Inflammatory macrophage treated with lipopolysaccharide for 1 hour (primary cell): ENCODE data around the gene MYBPC2.
A peak's percentile ranks its signal among the peaks of the same experiment; 100 is the strongest.

ENCODE experiments used
- DNase-seq, 2 donors: peaks; one replicate each; pipeline ENCODE4 v3.0.0-alpha.2; 2020 to 2022

Gene MYBPC2

DNA sequence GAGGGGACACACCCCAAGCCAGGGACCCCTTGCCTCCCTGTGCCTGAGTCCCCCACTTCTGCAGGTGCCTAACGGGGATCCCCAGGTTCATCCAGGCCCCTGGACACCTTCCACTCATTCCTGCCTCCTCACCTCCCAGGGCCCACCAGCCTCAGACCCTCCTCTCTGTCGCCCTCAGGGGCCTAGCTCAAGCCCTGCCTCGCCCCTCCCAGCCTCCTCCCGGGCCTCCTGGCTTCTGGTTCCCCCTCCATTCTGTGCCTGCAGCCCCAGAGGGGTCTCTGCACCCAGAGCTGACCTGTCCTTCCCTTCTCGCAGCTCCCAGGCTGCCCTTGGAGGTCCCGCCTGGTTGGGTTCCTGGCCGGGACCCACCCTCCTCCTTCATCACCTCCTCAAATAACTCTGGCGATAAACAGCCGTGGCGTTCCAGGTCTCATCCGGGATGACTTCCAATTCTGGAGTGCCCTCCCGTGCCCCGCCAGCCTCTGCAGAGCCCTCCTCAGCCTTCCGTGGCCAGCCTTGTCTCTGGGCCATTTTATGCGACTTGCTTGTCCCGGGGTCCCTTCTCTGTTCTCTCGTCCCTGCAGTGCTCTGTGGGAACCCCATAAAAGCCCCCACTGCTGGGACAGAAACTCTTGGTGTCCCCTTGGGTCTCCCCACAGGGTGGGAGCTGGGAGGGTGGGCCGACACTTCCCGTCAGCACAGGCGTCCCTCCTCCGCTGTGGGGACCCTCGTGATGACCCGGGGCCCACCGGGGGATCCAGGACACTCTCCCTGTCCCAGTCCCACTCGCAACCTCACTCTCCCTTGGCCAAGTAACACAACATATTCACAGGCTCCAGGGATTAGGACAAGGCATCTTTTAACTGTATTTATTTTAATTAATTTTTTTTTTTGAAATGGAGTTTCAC, 69.1 kb downstream of the MYBPC2 start:
- DNase-seq: no peak

DNA sequence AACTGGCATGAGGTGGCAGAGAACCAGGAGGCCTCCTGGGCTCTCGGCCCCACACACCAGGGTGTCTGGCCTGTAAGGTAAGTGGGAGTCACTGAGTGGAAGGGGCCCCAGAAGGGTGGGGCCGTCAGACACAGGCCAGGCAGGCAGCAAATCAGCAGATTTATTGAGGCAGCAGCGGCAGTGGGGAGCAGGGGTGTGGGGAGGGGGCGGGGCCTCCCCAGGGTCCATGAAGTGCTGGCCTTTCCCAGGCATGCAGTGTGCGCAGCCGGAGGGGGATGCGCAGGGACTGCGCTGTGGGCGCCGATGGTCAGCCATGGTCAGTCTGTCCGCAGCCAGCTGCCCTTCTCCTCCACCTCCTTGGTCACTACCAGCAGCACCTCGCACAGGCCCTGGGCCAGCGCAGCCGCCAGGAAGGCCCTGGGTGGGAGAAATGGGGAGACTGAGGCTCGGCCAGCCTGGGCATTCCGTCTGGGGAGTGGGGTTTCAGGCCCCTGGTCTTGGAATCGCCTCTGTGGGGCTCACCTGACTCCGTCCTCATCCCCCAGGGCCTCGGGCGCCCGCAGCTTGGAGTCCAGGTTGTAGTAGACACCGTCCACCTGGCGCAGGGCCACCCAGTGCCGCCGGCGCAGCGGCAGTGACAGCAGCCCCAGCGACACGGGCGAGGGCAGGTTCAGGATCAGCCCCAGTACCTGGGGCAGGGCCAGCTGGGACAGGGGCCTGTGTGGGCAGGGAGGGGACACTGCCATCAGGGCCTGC, 73.3 kb downstream of the MYBPC2 start:
- DNase-seq: no peak

DNA sequence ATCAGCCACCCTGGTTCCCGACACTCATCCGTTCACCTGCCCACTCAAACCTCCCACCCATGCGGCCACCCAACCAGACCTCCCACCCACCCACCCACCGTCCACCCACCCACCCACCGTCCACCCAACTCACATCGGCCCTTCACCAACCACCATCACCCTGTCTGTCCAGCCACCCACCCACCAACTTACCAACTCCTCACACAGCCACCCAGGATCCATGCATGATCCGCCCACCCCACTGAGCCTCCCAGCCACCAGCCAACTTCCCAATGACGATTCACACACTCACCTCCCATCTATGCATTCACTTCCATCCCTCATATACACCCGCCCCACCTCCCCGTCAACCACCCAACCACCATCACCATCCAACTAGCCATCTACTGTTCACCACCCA, 74.0 kb downstream of the MYBPC2 start:
- DNase-seq: no peak

DNA sequence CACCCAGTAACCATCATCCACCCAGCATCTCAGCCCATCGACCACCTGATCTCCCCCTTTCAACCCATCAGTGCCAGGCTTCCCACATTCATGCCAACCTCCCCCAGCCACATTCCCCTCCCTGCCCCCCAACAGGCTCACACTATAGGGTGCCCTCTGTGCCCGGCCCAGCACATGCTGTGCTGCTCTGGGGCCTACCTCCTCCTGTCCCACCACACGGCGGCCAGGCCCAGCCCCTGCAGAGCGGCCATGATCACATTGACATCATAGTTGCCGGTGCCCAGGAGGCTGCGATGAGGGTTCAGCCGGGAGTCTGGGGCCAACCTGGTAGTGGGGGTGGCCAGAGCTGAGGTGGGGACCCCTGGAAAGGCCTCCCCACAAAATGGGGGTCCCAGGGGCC, 74.7 kb downstream of the MYBPC2 start:
- DNase-seq: no peak

DNA sequence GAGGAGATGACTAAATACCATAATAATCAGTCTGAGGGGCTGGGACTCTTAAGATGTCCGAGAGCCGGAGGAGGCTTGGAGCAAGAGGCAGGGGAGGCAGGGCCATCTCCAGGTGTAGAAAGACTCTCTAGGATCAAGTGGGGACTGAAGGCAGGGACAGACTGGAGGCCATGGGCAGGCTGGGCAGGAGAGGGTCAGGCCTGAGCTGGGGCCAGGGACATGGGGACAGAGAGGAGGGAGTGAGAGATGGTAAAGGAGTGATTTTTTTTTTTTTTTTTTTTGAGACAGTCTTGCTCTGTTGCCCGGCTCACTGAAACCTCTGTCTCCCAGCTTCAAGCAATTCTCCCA, 76.1 kb downstream of the MYBPC2 start:
- no peak for DNase-seq

DNA sequence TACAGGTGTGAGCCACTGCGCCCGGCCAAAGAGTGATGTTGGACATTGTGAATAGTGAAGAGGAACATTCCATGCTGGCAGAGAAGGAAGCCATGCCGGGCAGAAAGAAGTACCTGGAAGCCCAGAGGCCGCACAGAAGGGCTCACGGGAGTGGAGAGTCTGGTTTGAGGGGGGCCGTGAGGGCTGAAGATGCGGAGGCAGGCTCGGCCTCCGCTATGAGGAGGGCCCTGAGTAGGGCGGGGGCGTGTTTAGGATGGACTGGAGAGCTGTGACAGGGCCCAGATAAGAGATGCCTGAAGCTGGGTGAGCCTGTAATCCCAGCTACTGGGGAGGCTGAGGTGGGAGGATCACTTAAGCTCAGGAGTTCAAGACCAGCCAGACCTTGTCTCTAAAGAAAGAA, 76.7 kb downstream of the MYBPC2 start:
- no peak for DNase-seq

DNA sequence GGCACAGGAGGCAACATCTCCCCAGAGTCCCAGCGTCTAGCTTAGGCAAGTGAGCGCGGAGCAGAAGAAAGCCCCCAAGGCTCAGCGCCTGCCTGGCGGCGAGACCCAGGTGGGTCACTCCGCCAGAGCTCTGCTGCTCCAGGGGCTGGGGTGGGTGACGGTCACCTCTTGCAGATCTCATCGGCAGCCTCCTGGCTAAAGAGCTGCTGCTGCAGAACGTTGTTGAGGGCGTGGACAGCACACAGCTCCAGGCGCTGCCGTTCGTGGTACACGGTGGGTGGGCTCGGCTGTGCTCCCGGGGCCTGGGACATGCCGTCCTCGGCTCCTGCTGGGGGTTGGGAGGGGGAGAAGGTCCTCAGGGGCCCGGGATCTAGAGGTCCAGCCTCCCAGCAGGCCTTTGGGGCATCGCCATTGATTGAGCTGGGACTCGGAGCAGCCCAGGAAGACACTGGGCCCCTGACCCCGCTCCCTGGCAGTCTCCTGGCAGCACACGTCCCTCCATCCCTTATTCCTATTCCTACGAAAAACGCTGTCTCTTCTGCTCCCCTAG, 77.5 kb downstream of the MYBPC2 start:
- no peak for DNase-seq

DNA sequence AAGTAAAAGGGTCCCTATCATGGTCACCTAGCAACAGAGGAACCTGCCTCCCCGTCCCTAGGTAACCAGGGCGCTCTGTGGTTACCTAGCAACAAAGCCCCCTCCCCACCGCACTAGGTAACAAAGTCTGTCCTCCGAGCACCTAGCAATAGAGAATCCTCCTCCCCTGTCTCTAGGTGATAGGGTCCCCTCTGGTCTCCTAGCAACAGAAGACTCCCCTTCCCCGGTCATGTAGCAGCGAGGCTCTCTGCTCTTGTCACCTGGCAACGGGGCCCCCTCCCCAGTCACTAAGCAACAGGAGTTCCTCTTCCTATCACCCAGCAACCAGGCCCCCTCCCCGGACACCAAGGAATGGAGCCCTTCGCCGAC, 78.0 kb downstream of the MYBPC2 start:
- no peak for DNase-seq

DNA sequence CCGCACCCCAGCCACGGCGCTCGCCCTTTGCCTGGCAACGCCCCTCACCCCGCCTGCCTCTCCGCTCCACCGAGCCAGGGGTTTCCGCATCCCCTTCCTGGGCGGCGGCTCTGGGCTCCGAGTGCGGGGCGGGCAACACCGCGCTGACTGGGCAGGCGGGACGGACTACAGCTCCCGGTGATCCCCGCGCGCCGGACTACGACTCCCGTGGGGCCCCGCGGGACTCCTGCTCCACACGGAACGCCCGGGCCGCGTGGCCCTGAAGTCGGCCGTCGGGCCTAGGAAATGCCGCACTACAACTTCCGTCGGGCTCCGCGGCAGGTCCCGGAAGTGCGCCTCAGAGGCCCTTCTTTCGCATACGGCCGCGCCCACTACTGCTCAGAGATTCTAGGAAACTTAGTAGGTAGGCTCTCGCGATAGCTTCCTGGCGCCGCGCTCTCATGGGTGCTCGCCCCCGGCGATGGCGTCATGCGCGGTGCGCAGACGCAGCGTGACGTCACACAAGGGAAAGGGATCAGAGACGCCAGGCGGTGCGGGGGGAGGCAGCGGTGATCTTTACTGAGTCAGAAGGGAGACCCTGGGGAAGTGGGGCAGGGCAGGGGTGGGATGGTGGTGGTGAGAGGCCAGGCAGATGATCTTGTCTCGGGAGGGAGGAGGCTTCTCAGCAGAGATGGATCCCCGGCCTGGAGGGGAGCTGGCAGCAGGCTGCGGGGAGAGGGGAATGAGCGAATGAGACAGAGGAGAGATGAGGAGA, 78.6 kb downstream of the MYBPC2 start, which contains the start of gene JOSD2:
Gene JOSD2, minus strand, starts transcription at position 123 of the 754 bp plus-strand sequence. CDS start 760 bp downstream, outside the sequence.
- DNase-seq: peak; percentile 99

DNA sequence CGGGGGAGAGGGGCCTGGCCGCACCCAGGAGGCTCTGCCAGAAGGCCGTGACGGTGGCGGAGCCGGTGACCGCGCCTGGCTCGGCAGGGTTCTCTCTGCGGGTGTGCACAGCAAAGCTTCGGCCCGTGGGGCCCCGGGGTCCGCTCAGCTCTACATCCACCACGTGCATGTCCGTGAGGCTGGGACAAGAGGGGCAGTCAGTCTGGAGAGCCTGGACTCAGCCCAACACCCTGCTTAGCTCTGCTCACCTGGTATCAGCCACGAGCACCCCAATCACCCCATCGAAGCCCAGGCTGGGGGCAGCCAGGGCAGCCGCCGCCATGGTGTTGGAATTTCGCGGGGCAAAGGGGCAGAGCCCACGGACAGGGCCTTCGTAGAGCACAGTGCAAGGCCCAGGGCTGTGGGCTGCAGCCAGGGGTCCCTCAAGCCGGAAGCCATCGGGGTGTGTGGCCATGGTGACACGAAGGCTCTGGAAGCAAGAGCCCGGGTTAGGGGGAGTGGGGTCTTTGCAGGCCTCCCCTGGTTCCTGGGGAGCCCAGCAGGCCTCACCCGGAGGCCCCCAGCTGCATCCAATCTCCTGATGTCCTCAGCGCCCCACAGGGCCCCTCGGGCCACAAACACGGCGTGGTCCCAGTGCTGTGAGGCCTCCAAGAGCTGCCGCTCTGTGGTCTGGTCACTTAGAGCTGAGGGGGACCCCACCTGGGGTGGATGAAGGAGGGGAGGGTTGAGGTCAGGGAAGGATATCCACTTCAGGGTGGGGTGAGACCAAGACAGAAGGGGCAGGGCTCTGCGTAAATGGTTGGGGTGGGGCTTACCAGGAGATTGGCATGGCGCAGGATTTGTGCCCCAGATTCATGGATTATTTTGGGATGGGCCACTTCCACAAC, 79.7 kb downstream of the MYBPC2 start:
- no peak for DNase-seq

DNA sequence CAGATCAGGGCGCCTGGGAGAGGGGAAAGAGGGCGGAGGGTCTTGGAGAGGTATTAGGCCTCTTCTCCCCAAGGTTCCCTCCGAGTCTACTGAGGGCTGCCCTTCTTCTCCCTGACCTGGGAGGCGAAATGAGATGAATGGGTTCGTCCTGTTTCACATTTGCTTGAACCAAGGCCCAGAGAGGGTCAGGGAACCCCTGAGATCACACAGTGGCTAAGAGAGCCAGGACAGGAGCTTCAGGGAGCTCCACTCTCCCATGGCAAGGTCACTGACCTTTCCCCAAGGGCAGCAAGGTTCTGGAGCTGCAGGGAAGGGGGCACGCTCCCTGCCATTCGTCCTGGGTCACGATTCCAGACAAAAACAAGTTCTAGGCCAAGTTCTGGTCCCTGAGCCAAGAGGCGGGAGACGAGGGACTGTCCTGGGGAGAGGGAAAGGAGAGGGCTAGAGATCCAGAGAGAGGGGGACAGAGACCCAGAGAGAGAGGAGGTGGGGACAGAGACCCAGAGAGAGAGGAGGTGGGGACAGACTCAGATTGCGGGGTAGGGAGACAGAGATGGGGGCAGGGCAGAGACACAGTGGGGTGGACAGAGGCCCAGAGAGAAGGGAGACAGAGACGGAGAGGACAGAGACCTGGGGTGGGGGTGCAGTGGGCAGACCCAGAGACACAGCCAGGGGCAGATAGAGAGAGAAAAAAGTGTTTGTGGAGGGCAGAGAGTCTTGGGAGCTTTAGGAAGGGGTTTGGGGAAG, 80.5 kb downstream of the MYBPC2 start:
- no peak for DNase-seq

DNA sequence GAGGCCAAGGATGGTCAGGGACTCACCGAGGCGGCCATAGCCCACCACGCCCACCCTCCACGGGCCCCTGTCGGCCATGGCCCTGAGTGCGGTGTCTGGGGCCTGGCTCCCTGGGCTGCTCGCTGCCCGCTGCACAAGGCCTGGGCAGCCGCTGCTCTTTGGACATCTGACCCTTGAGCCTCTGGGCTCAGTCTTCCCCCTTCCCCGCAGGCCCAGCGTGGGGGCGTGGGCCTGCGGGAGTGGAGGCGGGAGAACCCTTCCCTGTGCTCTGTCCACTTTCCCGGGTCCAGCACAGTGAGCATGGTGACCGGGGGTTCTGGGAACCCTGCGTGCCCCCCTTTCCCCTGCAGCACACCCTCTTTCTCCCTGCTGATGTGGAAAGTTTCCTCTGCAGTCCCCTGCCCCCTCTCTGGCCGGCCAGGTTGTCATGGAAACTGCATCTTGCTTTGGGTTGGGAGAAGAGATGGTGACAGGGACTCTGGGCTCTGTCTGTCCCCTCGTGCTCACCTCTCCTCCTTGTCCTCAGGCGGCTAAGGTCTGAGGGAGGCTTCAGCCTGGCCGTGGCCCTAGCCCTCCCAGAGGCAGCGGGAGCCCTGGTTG, 81.2 kb downstream of the MYBPC2 start, which contains the start of gene ASPDH:
Gene ASPDH, minus strand, starts transcription at position 168 of the 600 bp plus-strand sequence. Its CDS starts 90 bp downstream, at position 78.
- DNase-seq: no peak

DNA sequence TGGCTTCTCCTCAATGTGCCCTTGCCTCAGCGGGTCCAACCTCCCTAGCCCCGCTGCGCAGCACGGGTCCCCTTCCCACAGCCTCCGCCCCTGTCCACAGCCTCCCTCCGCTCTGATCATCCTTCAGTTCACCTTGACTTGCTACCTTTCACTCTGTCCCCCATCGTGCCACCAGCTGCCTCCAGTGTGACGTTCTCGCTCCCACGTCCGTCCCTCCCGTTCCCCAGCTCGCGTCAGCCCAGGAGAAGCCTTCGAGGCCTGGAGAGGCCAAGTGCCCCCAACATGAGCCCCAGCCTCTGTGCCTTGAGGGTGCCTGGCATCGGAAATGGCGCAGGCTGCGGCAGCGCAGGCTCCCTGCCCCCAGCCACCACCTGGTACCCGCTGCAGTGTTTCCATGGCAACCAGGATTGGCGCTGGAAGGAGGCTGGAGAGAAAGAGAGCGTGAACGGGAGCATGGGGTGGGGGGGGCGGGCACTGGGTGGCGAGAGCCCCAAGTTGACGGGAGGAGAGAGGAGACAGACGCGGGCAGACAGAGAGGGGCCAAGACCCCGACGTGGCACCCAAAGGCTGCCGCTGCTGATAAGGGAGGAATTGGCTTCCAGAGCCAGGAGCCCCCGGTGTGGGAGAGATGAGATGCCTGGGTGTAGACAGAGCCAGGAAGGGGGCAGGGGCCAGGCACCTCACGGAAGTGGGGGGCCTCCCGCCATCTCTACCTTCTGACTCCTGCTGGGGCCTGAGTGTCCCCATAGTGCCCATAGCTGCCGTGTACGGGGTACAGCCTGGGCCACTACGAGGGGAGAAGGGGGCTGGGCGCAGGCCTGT, 81.9 kb downstream of the MYBPC2 start:
- no peak for DNase-seq

DNA sequence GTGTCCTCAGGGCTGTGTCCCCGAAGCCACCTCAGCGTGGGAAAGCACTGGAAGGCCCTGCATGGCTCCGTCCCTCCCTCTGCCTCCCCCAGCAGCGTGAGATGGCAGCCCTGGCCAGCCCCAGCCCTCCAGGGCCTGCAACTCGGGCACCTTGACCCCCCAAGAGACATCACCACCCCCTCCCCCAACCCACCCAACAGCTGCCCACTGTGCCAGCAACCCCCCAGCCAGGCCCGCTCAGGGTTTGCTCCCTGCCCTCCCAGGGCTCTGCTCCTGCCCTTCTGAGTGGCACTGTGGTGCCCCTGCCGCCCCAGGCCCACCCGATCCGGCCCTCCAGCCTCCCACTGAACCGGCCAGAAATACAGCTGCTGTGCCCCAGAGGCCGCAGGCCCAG, 82.5 kb downstream of the MYBPC2 start:
- no peak for DNase-seq
